ENCODE measurements around the gene GLIPR1.

GLIPR1 gene

DNA sequence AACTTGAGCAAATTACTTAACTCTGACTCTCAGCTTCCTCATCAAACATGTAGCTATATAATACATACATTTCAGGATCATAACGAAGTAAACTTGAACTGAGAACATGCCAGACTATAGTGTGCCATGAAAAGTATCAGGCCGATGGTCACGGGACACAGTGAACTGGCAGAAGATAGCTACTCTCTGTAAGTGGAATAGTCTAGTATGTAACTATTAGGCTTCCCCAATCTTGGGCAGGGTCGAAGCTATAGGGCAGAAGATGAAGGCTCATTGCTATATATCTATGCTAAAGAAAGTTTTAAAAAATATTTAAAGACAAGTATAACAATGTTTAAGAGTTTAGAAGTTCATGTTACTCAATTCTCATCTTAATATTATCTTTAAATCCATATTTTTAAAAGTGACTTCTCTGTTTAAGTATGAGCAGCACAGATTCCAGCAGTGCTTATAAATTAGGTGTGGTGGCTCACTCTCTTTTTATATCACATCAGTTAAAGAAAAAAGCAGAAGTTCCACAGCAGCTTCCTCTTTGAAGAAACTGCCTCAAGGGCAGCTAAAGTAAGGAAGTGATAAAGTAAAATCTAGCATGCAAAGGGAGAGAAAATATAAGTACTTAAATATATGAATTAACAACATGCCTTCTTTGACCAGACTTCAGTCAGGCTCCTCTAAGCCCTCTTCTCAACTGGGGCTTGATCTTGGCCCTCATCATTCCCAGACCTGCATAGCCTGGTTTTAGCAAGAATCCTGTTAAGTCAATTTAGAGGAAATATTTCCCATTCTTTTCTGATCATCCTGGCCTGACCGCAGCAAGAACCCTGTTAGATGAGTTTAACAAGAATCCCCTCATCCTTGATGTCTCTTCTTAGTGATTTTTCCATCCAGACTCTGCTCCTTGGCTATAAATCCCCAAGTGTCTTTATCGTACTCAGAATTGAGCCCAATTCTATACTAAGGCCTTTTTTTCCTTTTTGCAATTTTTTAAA lies 8.4 kb upstream of the GLIPR1 start:
- in situ Hi-C loops (cut with HindIII; ENCODE audit: low sequenced_read_pairs) = no loop called here

- in situ Hi-C loops (cut with HindIII; ENCODE audit: low sequenced_read_pairs) = no loop called here
Measured at GRCh38 chr12:75474116-75474515, 6.4 kb upstream of the GLIPR1 start.

- in situ Hi-C loops (cut with HindIII; ENCODE audit: low sequenced_read_pairs) = no loop called here
Measured at GRCh38 chr12:75476071-75476470, 4.5 kb upstream of the GLIPR1 start.

GRCh38 chr12:75477137-75477536 lies 3.4 kb upstream of the GLIPR1 start:
- in situ Hi-C loops (cut with HindIII; ENCODE audit: low sequenced_read_pairs) = no loop called here

DNA sequence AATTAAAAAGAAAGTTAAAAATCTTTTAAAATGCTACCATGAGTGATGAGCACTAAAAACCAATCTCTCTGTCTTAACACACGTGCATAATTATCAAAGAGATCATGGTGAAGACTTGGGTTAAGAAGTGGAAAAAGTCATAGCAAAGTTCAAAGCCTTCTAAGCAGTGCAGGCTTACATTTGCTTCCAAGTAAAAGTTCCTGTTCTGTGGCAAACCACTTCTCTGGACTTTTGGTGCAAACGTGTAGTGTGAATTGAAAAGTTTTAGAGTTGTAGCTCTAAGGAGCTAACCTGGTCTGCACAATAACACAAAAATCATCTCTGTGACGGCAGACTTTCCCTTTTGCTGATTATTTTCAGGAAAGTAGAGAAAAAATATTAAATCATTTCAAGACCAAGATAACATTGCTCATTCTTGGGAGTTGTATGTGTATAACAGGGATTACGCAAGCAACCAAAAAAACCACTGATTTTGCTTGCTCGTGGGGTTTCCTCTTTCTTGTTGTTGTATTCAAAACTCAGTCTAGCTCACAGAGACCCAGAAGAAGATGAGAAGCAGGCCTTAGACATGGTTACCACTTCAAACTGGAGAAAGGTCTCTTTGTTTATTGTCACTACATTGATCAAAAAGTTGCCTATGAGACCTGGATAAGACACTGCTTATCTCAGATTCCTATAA lies 2.3 kb upstream of the GLIPR1 start:
- in situ Hi-C loops (cut with HindIII; ENCODE audit: low sequenced_read_pairs) = no loop called here

DNA sequence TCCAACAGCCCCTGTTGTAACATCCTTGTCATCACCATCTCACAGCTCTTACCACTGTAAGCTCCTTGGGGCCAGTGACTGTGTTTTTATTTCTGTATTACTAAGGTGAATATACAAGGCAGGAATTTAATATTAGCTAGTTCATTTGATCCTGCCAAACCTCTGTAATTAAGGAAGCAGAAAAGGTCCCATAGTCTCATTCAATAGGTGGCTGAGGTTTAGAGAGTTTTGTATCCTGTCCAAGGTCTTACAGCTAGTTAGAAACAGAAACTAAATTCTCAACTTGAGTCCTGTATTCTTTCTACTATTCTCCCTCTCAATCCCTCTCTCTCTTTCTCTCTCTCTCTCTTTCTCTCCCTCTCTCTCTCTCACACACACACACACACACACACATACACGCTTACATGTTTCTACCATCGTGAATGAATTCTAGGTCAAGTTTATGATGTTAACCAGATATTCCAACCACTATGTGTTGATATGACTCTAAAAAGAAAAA lies 543 bp upstream of the GLIPR1 start:
- in situ Hi-C loops (cut with HindIII; ENCODE audit: low sequenced_read_pairs) = loop anchor here (5.0 kb wide), 1 partner anchor 148 kb away; the partner anchor contains the start of genes CAPS2 and GLIPR1L1

DNA sequence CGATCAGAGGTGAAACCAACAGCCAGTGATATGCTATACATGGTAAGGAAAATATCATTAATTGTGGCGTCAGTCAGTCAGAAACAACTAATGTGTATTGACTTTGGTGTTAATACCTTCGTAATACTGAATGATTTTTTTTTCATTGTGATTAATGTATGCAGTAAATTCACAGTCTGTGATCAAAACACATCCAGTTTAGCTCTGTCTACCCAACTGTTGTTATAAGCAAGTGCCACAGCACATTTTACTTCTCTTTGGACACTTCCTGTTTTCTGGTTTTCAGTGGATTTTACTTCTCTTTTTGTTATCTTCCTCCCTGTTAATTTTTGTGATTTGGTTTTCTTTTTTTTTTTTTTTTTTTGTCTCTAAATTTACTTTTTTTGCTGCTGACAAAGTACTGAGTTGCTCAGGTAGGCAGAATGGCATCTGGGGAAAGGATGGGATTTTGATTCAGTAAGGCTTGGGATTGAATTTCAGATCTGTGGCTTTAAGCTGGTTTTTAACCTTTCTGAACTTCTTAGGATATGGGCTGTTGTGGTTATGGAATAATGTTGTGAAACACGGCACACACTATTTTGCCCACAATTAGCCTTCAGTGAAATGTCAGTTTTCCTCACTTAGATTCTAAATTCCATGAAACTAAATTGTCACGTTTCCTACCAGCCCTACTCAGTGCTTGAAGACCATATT lies 604 bp downstream of the GLIPR1 start:
- in situ Hi-C loops (cut with HindIII; ENCODE audit: low sequenced_read_pairs) = loop anchor here (5.0 kb wide), 1 partner anchor 149 kb away; the partner anchor contains the start of genes CAPS2 and GLIPR1L1

GRCh38 chr12:75481774-75482173 lies 1.2 kb downstream of the GLIPR1 start:
- in situ Hi-C loops (cut with HindIII; ENCODE audit: low sequenced_read_pairs) = loop anchor here (5.0 kb wide), 1 partner anchor 149 kb away; the partner anchor contains the start of genes CAPS2 and GLIPR1L1

GRCh38 chr12:75482646-75483045 lies 2.1 kb downstream of the GLIPR1 start:
- in situ Hi-C loops (cut with HindIII; ENCODE audit: low sequenced_read_pairs) = loop anchor here (5.0 kb wide), 1 partner anchor 150 kb away; the partner anchor contains the start of genes CAPS2 and GLIPR1L1

- in situ Hi-C loops (cut with HindIII; ENCODE audit: low sequenced_read_pairs) = loop anchor here (5.0 kb wide), 1 partner anchor 151 kb away; the partner anchor contains the start of genes CAPS2 and GLIPR1L1
Measured at GRCh38 chr12:75483431-75483830, 2.9 kb downstream of the GLIPR1 start.

DNA sequence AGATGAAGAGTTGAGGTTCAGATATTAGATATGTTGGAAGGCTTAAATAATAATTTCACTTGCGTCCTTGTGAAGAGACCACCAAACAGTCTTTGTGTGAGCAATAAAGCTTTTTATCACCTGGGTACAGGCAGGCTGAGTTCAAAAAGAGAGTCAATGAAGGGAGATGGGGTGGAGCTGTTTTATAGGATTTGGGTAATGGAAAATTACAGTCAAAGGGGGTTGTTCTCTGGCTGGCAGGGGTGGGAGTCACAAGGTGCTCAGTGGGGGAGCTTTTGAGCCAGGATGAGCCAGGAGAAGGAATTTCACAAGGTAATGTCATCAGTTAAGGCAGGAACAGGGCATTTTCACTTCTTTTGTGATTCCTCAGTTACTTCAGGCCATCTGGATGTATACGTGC lies 3.9 kb downstream of the GLIPR1 start:
- in situ Hi-C loops (cut with HindIII; ENCODE audit: low sequenced_read_pairs) = loop anchor here (5.0 kb wide), 1 partner anchor 152 kb away; the partner anchor contains the start of genes CAPS2 and GLIPR1L1

GRCh38 chr12:75487308-75487707 lies 6.8 kb downstream of the GLIPR1 start:
- in situ Hi-C loops (cut with HindIII; ENCODE audit: low sequenced_read_pairs) = no loop called here

DNA sequence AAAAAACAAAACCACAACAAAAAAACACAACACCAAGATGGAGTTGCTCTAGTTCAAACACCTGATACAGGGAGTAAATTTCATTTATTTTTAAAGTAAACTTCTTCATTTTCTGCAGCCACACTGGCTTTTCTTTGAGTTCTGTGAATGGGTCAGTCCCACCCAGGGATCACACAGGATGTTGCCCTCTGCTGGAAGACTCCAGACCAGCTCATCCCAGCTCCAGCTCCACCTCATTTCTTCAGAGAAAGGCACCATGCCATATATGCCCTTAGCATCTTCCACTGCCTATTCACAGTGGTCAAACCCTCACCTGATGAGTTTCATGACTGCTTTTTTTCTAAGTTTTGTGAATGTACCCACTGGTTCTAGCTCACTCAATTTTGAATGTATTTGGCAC lies 8.0 kb downstream of the GLIPR1 start:
- in situ Hi-C loops (cut with HindIII; ENCODE audit: low sequenced_read_pairs) = no loop called here

DNA sequence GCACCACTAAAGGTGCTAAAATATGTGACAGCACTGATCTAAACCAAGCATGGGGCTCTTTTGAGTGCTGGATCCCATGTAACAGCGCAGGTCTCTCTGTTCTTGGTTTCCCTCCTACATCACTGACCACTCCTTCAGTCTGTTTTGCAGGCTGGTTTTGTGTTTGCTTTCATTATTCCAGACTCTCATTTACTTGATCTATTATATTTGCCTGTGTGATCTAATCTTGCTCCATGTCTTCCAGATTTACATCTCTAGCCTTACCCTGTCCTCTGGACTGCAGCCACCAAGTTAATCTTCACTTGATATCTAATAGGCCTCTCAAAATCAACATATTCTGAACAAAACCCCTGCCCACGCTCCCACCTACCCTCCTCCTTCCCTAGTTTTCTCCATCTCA lies 8.6 kb downstream of the GLIPR1 start:
- in situ Hi-C loops (cut with HindIII; ENCODE audit: low sequenced_read_pairs) = no loop called here

DNA sequence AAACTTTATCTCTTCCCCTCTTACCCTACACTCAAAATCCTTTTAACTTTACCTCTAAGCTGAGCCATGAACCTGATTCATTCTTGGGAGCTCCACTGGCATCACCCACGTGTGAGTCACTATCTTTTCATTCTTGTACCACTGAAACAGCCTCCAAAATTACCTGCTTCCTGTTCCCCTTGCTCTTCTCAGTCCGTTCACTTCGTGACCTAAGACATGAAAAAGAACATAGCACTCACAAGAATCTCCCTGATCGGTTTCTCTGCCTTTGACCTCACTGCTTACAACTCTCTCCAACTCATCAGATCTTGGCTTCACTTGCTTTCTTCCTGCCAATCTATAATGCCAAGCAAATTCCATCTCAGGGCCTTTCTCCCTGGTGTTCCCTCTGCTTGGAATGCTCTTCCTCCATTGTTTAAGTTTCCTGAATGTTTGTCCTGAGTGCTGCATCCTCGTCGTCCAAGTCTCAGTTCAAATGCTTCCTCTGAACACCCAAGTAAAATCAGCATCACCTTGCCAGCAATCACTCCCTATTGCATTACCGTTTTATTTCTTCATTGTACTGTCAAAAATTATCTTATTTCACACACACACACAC lies 9.2 kb downstream of the GLIPR1 start:
- in situ Hi-C loops (cut with HindIII; ENCODE audit: low sequenced_read_pairs) = no loop called here

GRCh38 chr12:75491169-75491568 lies 10.6 kb downstream of the GLIPR1 start:
- in situ Hi-C loops (cut with HindIII; ENCODE audit: low sequenced_read_pairs) = no loop called here

DNA sequence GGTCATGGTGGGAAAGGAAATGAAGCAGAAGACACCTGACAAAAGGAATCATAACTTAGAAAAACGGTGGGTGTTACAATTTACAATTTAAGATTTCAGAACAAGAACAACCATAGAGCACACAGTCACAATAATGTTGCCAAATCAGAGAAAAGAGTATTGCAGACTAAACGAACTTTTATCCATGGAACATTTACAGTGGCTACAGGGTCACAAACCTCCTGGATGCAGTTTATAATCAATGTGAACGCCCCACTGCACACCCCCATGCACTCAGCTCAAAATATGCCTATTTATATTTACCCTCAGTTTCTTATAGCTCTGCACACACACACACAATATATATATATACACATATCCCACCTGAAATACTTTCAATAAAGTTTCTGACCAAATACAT lies 22.9 kb downstream of the GLIPR1 start:
- in situ Hi-C loops (cut with HindIII; ENCODE audit: low sequenced_read_pairs) = no loop called here

DNA sequence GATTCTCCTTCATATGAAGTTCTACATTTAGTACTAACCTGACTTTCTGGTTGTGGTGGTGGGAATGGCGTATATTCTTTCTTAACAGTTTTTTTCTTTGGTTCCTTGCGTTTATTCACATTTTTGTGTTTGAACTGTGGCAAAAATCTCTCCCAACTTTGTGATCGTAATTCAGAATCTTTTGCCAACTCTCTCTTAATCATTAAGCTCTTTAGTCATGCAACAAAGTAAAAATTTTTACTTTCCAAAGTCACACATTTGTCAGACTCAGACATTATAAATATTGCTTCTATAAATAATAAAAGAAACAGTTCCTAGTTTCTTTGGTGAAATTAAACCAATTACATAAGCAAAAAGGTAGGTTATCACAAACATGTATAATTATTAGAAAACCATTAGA lies 23.3 kb downstream of the GLIPR1 start:
- in situ Hi-C loops (cut with HindIII; ENCODE audit: low sequenced_read_pairs) = no loop called here

GRCh38 chr12:75505706-75506312 lies 25.3 kb downstream of the GLIPR1 start:
- in situ Hi-C loops (cut with HindIII; ENCODE audit: low sequenced_read_pairs) = no loop called here

DNA sequence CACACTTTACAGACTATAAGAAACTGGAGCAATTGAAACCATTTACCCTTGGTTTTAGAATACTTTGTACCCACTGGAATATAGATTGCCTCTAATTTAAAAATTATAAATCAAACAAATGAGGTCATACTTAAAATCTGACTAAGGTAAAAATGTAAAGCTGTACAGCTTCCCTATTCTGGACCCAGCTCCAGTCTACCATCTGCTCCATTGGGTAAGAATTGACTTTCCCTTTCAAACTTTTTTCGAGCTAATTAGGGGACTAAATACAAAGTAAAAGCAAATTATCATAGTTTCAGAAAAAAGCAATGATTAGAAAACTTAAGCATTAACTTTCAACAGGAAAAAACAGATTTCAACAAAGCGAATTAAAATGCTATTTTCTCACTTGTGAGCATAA lies 26.5 kb downstream of the GLIPR1 start:
- in situ Hi-C loops (cut with HindIII; ENCODE audit: low sequenced_read_pairs) = no loop called here
